NCI-H146 treated with DMSO at 0.1 percent for 48 hours (cell line): Measurements from ENCODE around the gene CDC42BPG.

ENCODE experiments used
- DNase-seq: peaks from one replicate; lab custom pipeline; 2025; ENCODE audit not compliant: unreplicated experiment; lab: John Stamatoyannopoulos, UW

The CDC42BPG gene

GRCh38 chr11:64867748-64868462 lies 23.5 kb upstream of the CDC42BPG start:
- DNase-seq: no peak

GRCh38 chr11:64866173-64866491 lies 21.7 kb upstream of the CDC42BPG start:
- DNase-seq: no peak

GRCh38 chr11:64865286-64866172 lies 21.1 kb upstream of the CDC42BPG start:
- no peak for DNase-seq

DNA sequence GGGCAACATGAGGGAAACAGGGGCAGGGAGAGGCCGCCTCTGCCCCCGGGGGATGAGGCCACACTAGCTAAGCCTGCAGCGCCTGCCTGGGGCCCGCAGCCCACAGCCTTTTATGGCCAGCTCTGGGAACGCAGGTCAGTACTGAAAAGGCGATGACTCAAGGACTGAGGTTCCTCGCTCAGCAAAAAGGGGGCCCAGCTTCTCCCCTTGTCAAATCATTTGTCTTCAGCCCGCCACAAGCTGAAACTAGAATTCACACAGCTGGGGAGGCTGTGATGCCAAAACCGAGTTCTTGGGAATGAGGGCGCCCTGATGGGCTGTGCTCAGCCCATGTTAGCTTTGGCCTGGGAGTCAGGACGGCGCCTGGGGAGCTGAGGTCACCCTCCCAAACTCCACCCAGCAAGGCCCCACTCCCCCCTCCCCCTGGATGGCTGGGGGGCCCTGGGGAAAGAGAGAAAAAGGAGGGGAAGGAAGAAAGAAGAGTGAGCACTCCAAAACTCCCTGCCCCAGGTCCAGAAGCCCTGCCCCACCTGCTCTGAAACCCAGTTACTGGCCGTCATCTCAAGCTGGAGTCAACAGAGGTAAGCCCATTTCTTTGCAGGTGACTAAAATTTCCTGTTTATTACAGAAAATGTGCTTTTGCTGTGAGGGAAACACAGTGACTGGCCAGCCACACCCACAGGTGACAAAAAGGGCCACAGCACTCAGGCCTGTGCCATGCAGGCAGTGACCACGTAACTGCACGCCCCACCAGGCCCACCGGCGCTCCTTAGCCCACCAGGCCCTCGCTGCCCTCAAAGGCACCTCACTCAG lies 20.2 kb upstream of the CDC42BPG start:
- DNase-seq: no peak

GRCh38 chr11:64864135-64864472 lies 19.7 kb upstream of the CDC42BPG start:
- no peak for DNase-seq

- DNase-seq: no peak
These were observed 19.1 kb upstream of the CDC42BPG start for GRCh38 chr11:64863391-64864060.

DNA sequence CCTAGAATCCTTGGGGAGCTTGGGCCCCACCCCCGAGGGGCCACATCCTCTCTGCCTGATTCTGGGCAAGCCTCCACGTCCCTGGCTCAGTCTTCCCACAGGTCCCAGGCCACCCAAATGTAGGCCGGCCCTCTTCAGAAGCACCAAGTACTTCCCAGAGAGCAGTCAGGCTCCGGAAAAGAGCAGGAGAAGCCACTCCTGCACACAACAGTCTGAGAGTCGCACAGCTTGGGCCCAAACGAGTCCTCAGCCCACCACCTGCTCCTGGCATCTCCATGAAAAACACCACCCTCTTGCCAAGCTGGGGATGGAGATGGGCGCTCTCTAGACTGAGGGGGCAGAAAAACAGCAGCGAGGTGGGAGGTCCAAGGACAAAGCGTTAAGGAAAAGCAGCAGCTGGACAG lies 18.5 kb upstream of the CDC42BPG start:
- no peak for DNase-seq

GRCh38 chr11:64861227-64861975 lies 16.9 kb upstream of the CDC42BPG start:
- no peak for DNase-seq

DNA sequence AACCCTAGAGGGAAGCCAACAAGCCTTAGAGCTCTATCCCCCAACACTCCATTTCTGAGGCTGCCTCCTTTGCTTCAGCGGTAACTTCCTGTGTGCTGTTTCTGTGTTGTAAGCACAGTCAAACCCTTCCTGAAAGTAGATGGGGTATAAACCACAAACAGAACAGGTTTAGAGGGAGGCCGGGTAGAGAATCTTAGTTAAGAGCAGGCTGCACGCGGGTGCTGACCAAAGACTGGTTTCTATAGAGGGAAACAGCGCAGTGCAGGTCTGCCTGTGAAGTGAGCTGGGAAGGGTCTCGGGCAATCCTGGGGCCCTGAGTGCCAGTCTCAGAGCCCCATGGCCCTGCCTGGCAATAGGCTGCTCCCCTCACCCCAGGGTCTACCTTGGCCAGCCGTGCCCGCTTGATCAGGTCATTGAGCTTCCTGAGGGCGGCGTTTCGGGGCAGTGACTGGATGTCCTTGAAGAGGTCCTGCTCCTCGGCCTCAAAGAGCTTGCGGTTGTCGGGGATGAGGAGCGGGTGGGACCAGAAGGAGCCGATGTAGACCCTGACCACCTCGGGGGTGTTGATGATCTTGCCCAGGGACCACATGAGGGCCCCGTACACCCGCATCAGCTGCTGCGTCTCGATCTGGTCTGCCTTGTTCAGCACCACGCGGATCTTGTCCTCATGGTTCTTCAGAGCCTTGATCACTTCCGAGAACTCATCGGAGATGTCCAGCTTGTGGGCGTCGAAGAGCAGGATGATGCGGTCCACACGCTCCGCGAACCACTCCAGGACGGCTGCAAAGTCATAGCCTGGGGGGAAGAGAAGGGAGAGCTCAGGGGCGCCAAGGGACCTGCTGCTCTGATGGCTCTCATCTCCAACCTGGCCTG lies 15.3 kb upstream of the CDC42BPG start:
- DNase-seq: no peak

- no peak for DNase-seq
These were observed 14.2 kb upstream of the CDC42BPG start for GRCh38 chr11:64858467-64859263.

GRCh38 chr11:64857485-64857884 lies 13.0 kb upstream of the CDC42BPG start:
- no peak for DNase-seq

DNA sequence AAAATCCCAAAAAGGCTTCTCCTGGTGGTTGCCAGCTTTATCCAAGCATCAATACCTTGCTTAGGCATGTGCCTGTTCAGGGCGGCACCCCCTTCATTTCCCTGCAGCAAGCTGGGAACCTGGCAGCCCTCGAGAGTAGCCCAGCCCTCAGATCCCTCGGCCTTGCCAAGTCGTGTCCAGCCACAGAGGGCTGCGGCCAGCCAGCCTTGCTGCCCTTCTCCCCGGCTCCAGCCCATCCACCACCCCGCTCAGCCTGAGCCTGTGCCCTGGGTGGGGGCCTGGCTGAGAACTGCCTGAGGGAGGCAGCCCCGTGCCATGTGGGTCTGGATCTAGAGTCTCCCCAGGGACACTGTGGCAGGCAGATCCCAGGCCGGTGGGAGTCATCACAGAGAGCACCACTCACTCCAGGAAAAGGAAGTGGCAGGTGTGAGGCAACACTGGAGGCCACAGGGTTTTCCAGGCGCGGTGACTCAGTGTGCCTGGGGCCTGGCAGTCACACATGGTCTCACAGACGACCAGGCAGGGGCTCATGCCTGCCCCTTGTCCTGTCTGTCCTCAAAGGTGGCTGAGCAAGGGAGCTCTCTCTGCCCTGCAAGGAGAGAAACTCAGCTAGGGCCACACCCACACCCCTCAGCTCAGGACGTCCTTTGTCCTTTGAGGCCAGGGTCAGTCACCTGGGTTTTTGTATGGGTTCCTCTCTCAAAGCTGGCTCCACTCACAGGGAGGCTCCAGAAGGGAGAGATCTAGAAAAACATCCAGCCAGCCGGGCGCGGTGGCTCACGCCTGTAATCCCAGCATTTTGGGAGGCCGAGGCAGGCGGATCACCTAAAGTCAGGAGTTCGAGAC lies 12.2 kb upstream of the CDC42BPG start:
- DNase-seq: no peak

DNA sequence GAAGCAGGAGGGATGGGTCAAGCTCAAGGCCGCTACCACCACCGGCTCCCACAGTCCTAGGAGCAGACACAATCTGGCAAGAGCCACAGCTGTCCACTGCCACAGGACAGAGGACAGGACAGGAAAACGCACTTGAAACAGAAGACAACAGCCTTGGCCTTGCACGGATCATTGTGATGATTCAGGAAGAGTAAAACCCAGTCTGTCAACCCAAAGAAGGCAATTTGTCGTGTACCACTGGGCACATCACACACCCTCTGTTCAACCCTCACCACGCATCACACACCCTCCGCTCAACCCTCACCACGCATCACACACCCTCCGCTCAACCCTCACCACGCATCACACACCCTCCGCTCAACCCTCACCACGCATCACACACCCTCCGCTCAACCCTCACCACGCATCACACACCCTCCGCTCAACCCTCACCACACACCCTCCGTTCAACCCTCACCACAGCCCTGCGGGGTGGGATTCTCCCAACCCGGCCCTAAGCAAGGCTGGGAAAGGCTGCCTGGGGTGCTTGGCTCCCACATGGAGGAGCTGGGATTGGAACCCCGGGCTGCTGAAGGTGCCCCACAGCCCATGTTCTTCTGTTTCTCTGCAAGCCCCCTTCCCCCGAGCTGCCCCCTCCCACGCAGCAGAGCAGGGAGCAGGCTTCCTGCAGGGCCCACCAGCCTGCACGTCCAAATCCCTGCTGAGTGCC lies 11.3 kb upstream of the CDC42BPG start:
- no peak for DNase-seq

DNA sequence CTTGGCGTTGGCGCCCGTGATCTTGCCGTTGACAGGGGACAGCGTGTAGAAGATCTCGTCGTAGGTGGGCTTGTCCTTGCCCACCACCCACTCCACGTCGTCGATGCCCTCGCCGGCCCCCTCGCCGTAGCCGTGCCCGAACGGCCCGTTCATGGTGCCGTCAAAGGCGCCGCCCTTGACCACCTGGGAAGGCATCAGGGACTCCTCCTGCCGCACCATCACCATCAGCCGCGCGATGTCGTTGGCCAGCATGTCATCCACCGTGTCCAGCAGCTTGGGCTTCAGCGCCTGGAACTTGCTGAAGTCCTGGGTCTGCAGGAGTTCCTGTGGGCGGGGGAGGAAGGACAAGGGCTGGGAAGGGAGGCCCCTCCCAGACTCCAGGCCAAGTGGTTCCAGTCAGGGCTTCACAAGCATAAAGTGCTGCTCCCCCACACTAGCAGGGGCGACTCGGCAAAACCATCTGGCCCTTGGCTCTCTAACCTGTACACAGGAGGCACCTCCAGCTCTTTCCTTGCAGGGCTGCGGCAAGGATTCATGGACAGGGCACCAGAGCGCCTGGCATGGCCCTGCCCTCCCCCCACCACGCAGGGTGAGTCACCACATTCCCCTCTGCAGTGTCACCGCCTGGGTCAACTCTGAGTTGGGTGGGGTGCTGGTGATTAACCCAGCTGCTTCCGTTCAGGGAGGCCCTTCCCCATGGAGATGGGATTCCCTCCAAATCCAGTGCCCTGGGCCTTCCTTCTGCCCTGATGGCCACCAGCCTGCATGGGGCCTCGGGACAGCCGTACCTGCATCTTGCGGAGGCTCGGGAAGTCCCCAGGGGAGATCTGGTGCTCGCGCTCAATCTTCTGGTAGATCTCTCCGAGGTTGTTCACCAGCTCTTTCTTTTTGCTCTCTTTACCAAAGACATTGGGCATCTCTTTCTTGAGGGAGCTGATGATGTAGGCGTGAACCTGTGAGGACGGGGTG lies 10.4 kb upstream of the CDC42BPG start:
- DNase-seq: no peak

- no peak for DNase-seq
These were observed 9.7 kb upstream of the CDC42BPG start for GRCh38 chr11:64854157-64854533.

GRCh38 chr11:64853709-64854108 lies 9.3 kb upstream of the CDC42BPG start:
- no peak for DNase-seq
